Measurements from ENCODE around the gene FCRLA.

- TF ChIP-seq CTCF (IDR thresholded peaks at IDR 0.05; ENCODE audit: low read length): no peak
- no peak for TF ChIP-seq EZH2phosphoT487 (IDR thresholded peaks at IDR 0.05; ENCODE audit: low read length)
- TF ChIP-seq EZH2 (optimal IDR thresholded peaks at IDR 0.05; ENCODE audit: low read depth, low read length): no peak
Measured at GRCh38 chr1:161720956-161721737, 14.1 kb downstream of the FCRLA start, which contains the start of gene FCRLB.
